Lower lobe of right lung (tissue), 2 donors: ENCODE measurements around the gene JTB. TPM values are rescaled to one million over a fixed set of nuclear protein-coding genes. Genes with fewer than 3 reads are reported as not detected.

Experiments used
- ATAC-seq, 2 donors: fragments of 200-7000 bp; cut with Tn5 transposase; one replicate each; pipeline ENCODE4 v1.9.1; 2020 to 2022; ENCODE audit warnings: mild to moderate bottlenecking in 2 of 2, moderate library complexity in 2 of 2
- DNase-seq: peaks from one replicate; pipeline ENCODE4 v3.0.0-alpha.2; 2020
- H3K27ac ChIP-seq: fragments of 200-600 bp; one replicate; pipeline ENCODE4 v1.8.0; 2022
- H3K27me3 ChIP-seq: fragments of 200-600 bp; one replicate; pipeline ENCODE4 v1.8.0; 2022; ENCODE audit warnings: low read depth
- H3K36me3 ChIP-seq: fragments of 200-600 bp; one replicate; pipeline ENCODE4 v1.8.0; 2022; ENCODE audit warnings: mild to moderate bottlenecking
- H3K4me1 ChIP-seq: fragments of 200-600 bp; one replicate; pipeline ENCODE4 v1.8.0; 2022
- H3K4me3 ChIP-seq: fragments of 200-600 bp; one replicate; pipeline ENCODE4 v1.8.0; 2022; ENCODE audit warnings: mild to moderate bottlenecking
- H3K9me3 ChIP-seq: fragments of 200-600 bp; one replicate; pipeline ENCODE4 v1.8.0; 2022
- CTCF ChIP-seq: fragments of 200-600 bp; IDR thresholded peaks from one replicate; pipeline ENCODE4 v1.8.0; 2022; ENCODE audit warnings: antibody characterized with exemption, mild to moderate bottlenecking
- intact Hi-C: fragments of 100-400 bp; cut with DNase I; formaldehyde crosslinking; loops from one replicate; pipeline ENCODE4 v1.11.0; 2022
- total RNA-seq: library from RNA; stranded (reverse); fragmentation: NEBNext Ultra II Directional; extraction: Animal tissue kit (Norgen Biotek cat#: 25700); gene quantifications from one replicate; pipeline ENCODE4 v1.2.1, GENCODE V29; 2021
- donor health status: DM: no; HTN: yes; CAD: no; lungs with severe emphysema.

Gene JTB
- total RNA-seq, 1 donor from 2014 or later: 121 TPM

- H3K27me3 ChIP-seq: no peaks in the 10 kb centered on the region
- H3K4me3 ChIP-seq: peak overlapping the region; percentile 81
- H3K27ac ChIP-seq: peak overlapping the region; percentile 96
- peaks cover 28% of the 10 kb centered on the region for H3K36me3 ChIP-seq
- H3K4me1 ChIP-seq: peaks cover 73% of the 10 kb centered on the region
- intact Hi-C loops: no loop called here
- no peak for TF ChIP-seq CTCF
- no peak for DNase-seq
- H3K9me3 ChIP-seq: no peaks in the 10 kb centered on the region
- ATAC-seq: no peak
Measured at GRCh38 chr1:153961421-153961820, 16.1 kb downstream of the JTB start.

DNA sequence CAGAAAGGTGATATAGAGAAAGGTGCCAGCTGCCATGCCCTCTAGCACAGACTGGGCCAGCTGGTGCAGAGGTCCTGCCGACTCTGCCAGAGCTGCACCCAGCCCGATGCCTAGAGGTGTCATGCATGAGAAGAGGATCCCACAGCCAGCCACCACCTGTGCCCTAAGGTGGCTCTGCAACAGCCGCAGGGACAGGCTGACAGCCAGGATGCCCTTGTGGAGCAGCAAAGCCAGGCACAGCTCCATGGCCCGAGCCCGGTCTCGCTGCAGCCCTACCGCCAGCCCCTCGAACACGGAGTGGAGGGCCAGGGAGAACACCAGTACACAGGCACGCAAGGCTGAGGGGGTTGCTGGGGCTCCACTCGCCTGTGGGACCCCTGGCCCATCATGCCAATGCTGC lies 17.3 kb downstream of the JTB start:
- no peak for DNase-seq

DNA sequence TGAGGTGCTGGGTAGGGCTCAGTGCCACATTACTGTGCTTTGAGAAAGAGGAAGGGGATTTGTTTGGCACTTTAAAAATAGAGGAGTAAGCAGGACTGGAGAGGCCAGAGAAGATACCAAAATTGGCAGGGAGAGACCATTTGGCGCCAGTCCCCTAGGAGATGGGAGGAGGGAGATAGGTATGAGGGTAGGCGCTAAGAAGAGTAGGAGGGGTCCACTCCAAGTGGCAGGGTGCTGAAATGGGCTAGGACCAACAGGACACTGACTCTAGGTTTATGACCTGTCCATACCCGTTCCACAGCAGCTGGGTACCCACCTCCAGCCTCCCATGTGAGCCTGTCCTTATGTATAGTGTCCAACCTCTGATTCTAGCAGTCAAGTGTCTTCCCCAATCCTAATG lies 18.0 kb downstream of the JTB start:
- Histone ChIP-seq H3K4me1 (peaks cover 68% of the 10 kb centered on the region), H3K27ac (peak overlapping the region; percentile 58), H3K36me3 (peaks cover 33% of the 10 kb centered on the region), H3K9me3 (no peaks in the 10 kb centered on the region), H3K4me3 (peak overlapping the region; percentile 95), H3K27me3 (no peaks in the 10 kb centered on the region)
- TF ChIP-seq CTCF: no peak
- no peak for DNase-seq
- intact Hi-C loops: no loop called here
- no peak for ATAC-seq

More for the DNA sequence above, 17.3 kb downstream of the JTB start:
- intact Hi-C loops: no loop called here
- peak overlapping the region; percentile 58 for H3K27ac ChIP-seq
- TF ChIP-seq CTCF: no peak
- H3K9me3 ChIP-seq: no peaks in the 10 kb centered on the region
- no peak for ATAC-seq
- H3K27me3 ChIP-seq: no peaks in the 10 kb centered on the region
- peaks cover 28% of the 10 kb centered on the region for H3K36me3 ChIP-seq
- peaks cover 71% of the 10 kb centered on the region for H3K4me1 ChIP-seq
- no peak overlapping the region for H3K4me3 ChIP-seq

DNA sequence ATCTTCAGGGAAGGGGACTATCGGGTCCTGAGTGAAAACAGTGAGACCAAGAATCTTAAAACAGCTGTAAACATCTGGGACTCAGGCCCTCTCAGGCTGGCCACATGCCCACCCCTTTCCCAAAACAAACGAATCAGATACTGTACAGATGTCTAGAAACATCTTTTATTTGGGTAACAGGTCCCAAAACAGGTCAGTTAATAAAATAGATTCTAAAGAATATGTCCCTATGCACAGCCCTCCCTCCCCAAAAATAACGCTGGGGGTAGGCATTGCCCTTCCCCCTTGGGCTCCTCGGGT lies 18.6 kb downstream of the JTB start:
- peaks cover 67% of the 10 kb centered on the region for H3K4me1 ChIP-seq
- no peak for TF ChIP-seq CTCF
- H3K36me3 ChIP-seq: peaks cover 38% of the 10 kb centered on the region
- DNase-seq (no peak), ATAC-seq (no peak)
- H3K9me3 ChIP-seq: no peaks in the 10 kb centered on the region
- H3K27ac ChIP-seq: peak overlapping the region; percentile 58
- intact Hi-C loops: no loop called here
- H3K4me3 ChIP-seq: peak overlapping the region; percentile 95
- H3K27me3 ChIP-seq: no peaks in the 10 kb centered on the region

- peaks cover 67% of the 10 kb centered on the region for H3K4me1 ChIP-seq
- intact Hi-C loops: no loop called here
- TF ChIP-seq CTCF: no peak
- peaks cover 44% of the 10 kb centered on the region for H3K36me3 ChIP-seq
- ATAC-seq: peak; percentile 93 to 95
- H3K9me3 ChIP-seq: no peaks in the 10 kb centered on the region
- DNase-seq: peak; percentile 100
- peak within 1 kb of the TSS; percentile 92 for H3K27ac ChIP-seq
- H3K27me3 ChIP-seq: no peaks in the 10 kb centered on the region
- H3K4me3 ChIP-seq: peak within 1 kb of the TSS; percentile 95
Measured at GRCh38 chr1:153958111-153958960, 19.1 kb downstream of the JTB start, which contains the start of gene CRTC2. Gene CRTC2, minus strand, starts transcription at chr1:153958612. Its CDS starts 115 bp downstream, at chr1:153958497.
